Uterus (tissue), 2 donors: Measurements from ENCODE around the gene ALDH8A1.

Source experiments
- POLR2A ChIP-seq, 2 donors: fragments of 450-650 bp; IDR thresholded peaks; one replicate each; pipeline ENCODE4 v1.6.1; 2016; ENCODE audit warnings: antibody characterized with exemption in 2 of 2, mild to moderate bottlenecking in 1 of 2, moderate library complexity in 1 of 2
- TF ChIP-seq, protein P1 (sequence below), 4 experiments: fragments of 200-600 bp in 2 of 4; fragments of 450-650 bp in 2 of 4; sonication (generic) in 2 of 4; IDR thresholded peaks; one replicate each; pipeline ENCODE4 v1.5.1; 2016 to 2019; ENCODE audit warnings: antibody characterized with exemption in 4 of 4, mild to moderate bottlenecking in 2 of 4, moderate library complexity in 1 of 4

DNA sequence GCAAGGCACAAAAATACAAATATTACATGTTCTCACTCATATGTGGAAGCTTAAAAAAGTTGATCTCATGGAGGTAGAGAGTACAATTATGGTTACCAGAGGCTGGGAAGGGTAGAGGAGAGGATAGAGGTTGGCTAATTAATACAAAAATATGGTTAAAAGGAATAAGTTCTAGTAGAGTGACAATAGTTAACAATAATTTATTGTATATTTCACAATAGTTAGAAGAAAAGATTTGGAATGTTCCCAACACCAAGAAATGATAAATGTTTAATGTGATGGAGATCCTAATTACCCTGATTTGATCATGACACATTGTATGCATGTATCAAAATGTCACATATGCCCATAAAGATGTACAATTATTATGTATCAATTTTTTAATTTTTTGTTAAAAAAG is 1.8 kb downstream of the ALDH8A1 start:
- TF ChIP-seq, protein P1, sequence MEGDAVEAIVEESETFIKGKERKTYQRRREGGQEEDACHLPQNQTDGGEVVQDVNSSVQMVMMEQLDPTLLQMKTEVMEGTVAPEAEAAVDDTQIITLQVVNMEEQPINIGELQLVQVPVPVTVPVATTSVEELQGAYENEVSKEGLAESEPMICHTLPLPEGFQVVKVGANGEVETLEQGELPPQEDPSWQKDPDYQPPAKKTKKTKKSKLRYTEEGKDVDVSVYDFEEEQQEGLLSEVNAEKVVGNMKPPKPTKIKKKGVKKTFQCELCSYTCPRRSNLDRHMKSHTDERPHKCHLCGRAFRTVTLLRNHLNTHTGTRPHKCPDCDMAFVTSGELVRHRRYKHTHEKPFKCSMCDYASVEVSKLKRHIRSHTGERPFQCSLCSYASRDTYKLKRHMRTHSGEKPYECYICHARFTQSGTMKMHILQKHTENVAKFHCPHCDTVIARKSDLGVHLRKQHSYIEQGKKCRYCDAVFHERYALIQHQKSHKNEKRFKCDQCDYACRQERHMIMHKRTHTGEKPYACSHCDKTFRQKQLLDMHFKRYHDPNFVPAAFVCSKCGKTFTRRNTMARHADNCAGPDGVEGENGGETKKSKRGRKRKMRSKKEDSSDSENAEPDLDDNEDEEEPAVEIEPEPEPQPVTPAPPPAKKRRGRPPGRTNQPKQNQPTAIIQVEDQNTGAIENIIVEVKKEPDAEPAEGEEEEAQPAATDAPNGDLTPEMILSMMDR (IDR thresholded peaks at IDR 0.05): no peak
- no peak for TF ChIP-seq POLR2A (IDR thresholded peaks at IDR 0.05)
